ENCODE measurements around the gene BARHL1.

Gene BARHL1

DNA sequence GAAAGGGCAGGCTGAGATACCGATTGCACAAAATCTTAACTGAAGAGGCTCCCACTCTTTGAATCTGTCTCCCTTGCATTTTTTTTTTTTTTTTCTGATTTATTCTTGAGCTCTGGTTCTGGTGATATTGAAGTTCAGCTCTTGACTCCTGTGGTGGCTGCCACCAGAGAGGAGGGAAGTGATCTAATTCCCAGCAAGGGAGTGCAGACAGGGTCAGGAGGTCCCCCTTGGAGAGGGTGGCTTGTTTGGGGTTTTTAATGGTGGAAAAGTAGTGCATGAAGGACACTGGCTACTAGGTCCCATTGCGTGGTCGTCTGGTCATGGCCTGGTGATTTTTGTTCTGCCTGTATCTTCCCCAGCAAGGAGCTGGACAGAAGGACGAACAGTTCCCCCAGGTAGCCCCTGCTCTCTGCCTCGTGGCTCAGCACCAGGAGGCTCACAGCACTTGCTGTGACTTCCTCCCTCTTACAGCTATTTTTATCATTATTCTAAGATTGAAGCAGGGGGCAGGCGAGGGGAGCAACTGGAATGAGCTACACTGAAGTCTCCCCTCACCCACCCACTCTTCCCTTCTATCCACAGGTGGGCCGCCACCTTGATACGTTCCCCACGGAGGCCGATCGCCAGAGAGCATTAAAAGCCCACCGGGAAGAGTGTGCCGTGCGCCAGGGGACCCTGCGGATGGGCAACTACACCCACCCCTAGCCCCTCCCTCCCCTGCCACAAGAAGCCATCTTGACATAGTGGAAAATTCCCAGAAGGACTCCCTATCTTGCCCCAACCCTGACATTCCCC is 10.4 kb upstream of the BARHL1 start:
- H2AFZ ChIP-seq (ENCODE audit: low read depth, low read length, severe bottlenecking), result no peak overlapping the region
- no peaks in the 10 kb centered on the region for H3F3A ChIP-seq (ENCODE audit: insufficient read depth)
- no peak overlapping the region for H3K9ac ChIP-seq (ENCODE audit: low read length)
- H3K79me2 ChIP-seq (ENCODE audit: insufficient read depth, low read length), result no peaks in the 10 kb centered on the region
- H3K27me3 ChIP-seq (ENCODE audit: low read length), result no peaks in the 10 kb centered on the region
- H3K4me2 ChIP-seq (ENCODE audit: low read depth, low read length, poor library complexity, severe bottlenecking), result no peak overlapping the region
- no peak for TF ChIP-seq EZH2phosphoT487 (conservative IDR thresholded peaks at IDR 0.05; ENCODE audit: low read length)
- no peak for TF ChIP-seq CTCF (IDR thresholded peaks at IDR 0.05; ENCODE audit: insufficient read depth, low read length, poor library complexity, severe bottlenecking)
- no peaks in the 10 kb centered on the region for H3K9me2 ChIP-seq (replicated peaks; ENCODE audit: insufficient read depth, low read length)
- H4K20me1 ChIP-seq (ENCODE audit: low read depth, low read length), result no peaks in the 10 kb centered on the region
- no peak overlapping the region for H3K27ac ChIP-seq (ENCODE audit: low read depth, low read length)
- H3K36me3 ChIP-seq (ENCODE audit: low read length), result no peaks in the 10 kb centered on the region
- no peaks in the 10 kb centered on the region for H3K9me3 ChIP-seq (ENCODE audit: insufficient read depth, low read length)
- H3K4me3 ChIP-seq (ENCODE audit: insufficient read depth, low read length, poor library complexity, severe bottlenecking), result no peak overlapping the region

DNA sequence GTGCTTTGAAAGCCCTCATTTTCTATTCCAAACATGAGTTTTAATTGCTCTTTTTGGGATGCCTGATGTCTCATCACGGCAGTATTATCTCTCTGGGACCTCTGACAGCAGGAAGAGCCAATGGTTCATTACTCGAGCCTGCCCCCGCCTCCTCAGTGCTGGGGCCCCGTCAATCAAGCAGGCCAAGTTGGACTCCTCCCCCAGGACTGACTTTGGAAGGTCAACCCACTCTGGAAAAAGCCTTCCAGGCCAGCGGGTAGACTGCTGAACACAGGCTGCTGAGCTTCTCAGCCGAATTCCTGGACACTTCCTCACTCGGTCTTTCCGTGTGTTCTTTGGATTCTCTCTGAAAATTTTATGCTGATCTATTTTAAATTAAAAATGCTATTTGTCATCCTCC is 9.5 kb upstream of the BARHL1 start:
- Histone ChIP-seq H3K27me3 (ENCODE audit: low read length) (no peaks in the 10 kb centered on the region), H3K9me2 (replicated peaks; ENCODE audit: insufficient read depth, low read length) (no peaks in the 10 kb centered on the region), H2AFZ (ENCODE audit: low read depth, low read length, severe bottlenecking) (no peak overlapping the region), H3K9ac (ENCODE audit: low read length) (no peak overlapping the region), H3K36me3 (ENCODE audit: low read length) (no peaks in the 10 kb centered on the region), H3K27ac (ENCODE audit: low read depth, low read length) (no peak overlapping the region), H3K9me3 (ENCODE audit: insufficient read depth, low read length) (no peaks in the 10 kb centered on the region), H3K4me2 (ENCODE audit: low read depth, low read length, poor library complexity, severe bottlenecking) (no peak overlapping the region), H3F3A (ENCODE audit: insufficient read depth) (no peaks in the 10 kb centered on the region), H4K20me1 (ENCODE audit: low read depth, low read length) (no peaks in the 10 kb centered on the region), H3K79me2 (ENCODE audit: insufficient read depth, low read length) (no peaks in the 10 kb centered on the region), H3K4me3 (ENCODE audit: insufficient read depth, low read length, poor library complexity, severe bottlenecking) (no peak overlapping the region)
- TF ChIP-seq CTCF (IDR thresholded peaks at IDR 0.05; ENCODE audit: insufficient read depth, low read length, poor library complexity, severe bottlenecking), result no peak
- no peak for TF ChIP-seq EZH2phosphoT487 (conservative IDR thresholded peaks at IDR 0.05; ENCODE audit: low read length)

DNA sequence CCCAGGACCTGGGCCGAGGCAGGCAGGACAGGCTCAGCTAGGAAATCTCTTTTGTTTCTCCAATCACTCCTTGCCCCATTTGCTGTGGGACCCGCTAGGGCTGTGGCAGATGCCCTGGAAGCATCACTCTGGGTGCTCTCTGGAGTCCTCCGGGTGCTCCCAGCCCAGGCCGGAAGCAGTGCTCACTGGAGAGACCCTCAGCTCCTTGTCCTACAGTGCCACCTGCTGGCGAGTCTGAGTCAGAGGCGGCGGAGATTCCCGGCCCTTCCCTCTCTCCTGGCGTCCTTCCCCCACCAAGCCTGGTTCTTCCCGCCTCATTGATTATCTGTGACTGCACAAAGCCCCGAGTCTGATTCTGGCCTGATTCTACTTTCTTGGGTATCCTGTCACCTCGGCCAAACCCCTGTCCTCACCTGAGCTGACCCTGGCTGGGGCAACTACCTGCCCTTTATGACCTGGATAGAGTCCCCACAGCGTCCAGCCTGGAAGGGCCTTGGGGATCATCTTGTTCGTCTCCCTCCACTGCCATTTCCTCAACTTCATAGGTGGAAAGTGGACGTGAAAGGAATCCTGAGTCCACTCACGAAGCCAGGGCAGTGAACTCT is 7.3 kb upstream of the BARHL1 start:
- no peaks in the 10 kb centered on the region for H3K27me3 ChIP-seq (ENCODE audit: low read length)
- TF ChIP-seq EZH2phosphoT487 (conservative IDR thresholded peaks at IDR 0.05; ENCODE audit: low read length) (no peak), CTCF (IDR thresholded peaks at IDR 0.05; ENCODE audit: insufficient read depth, low read length, poor library complexity, severe bottlenecking) (peak; percentile 68)
- no peak overlapping the region for H3K4me2 ChIP-seq (ENCODE audit: low read depth, low read length, poor library complexity, severe bottlenecking)
- no peak overlapping the region for H3K27ac ChIP-seq (ENCODE audit: low read depth, low read length)
- H3K79me2 ChIP-seq (ENCODE audit: insufficient read depth, low read length), result no peaks in the 10 kb centered on the region
- H3K36me3 ChIP-seq (ENCODE audit: low read length), result no peaks in the 10 kb centered on the region
- H3F3A ChIP-seq (ENCODE audit: insufficient read depth), result no peaks in the 10 kb centered on the region
- no peak overlapping the region for H2AFZ ChIP-seq (ENCODE audit: low read depth, low read length, severe bottlenecking)
- no peaks in the 10 kb centered on the region for H4K20me1 ChIP-seq (ENCODE audit: low read depth, low read length)
- no peak overlapping the region for H3K9ac ChIP-seq (ENCODE audit: low read length)
- no peaks in the 10 kb centered on the region for H3K9me2 ChIP-seq (replicated peaks; ENCODE audit: insufficient read depth, low read length)
- H3K4me3 ChIP-seq (ENCODE audit: insufficient read depth, low read length, poor library complexity, severe bottlenecking), result no peak overlapping the region
- no peaks in the 10 kb centered on the region for H3K9me3 ChIP-seq (ENCODE audit: insufficient read depth, low read length)

Data from SU-DHL-6 (cell line).